GM19099 (cell line): ENCODE measurements around the gene PROSER3.

Experiments used
- POLR2A ChIP-seq: IDR thresholded peaks from 3 replicates; pipeline ENCODE4 v1.6.1; 2011; ENCODE audit warnings: low read depth; ENCODE audit not compliant: insufficient read length; ENCODE audit errors: extremely low read depth

The PROSER3 gene

GRCh38 chr19:35740423-35741202 lies 17.4 kb upstream of the PROSER3 start:
- peak; percentile 68 for TF ChIP-seq POLR2A

GRCh38 chr19:35741203-35741515 lies 16.8 kb upstream of the PROSER3 start:
- no peak for TF ChIP-seq POLR2A

GRCh38 chr19:35742121-35742724 lies 15.8 kb upstream of the PROSER3 start, which contains the start of gene IGFLR1:
Gene IGFLR1, minus strand, starts transcription at chr19:35742452. Its CDS starts 1,272 bp downstream, at chr19:35741180.
- TF ChIP-seq POLR2A: peak; percentile 74

GRCh38 chr19:35743640-35744429 lies 14.1 kb upstream of the PROSER3 start:
- TF ChIP-seq POLR2A: no peak

- peak; percentile 70 for TF ChIP-seq POLR2A
Measured at GRCh38 chr19:35744430-35745327, 13.3 kb upstream of the PROSER3 start.

GRCh38 chr19:35745328-35746086 lies 12.5 kb upstream of the PROSER3 start, which contains the start of the genes PSENEN and U2AF1L4:
Gene PSENEN, plus strand, starts transcription at chr19:35745651. Its CDS starts 280 bp downstream, at chr19:35745931.
Gene U2AF1L4, minus strand, starts transcription at chr19:35745418. Its CDS starts 27 bp downstream, at chr19:35745391.
- TF ChIP-seq POLR2A: peak; percentile 65

- no peak for TF ChIP-seq POLR2A
Measured at GRCh38 chr19:35746087-35746462, 11.9 kb upstream of the PROSER3 start.

GRCh38 chr19:35746531-35746930 lies 11.4 kb upstream of the PROSER3 start:
- TF ChIP-seq POLR2A: no peak

- peak; percentile 68 for TF ChIP-seq POLR2A
Measured at GRCh38 chr19:35748106-35749020, 9.6 kb upstream of the PROSER3 start, which contains the start of gene LIN37. Gene LIN37, plus strand, starts transcription at chr19:35748576. Its CDS starts 149 bp downstream, at chr19:35748725.

GRCh38 chr19:35750167-35750566 lies 7.8 kb upstream of the PROSER3 start:
- TF ChIP-seq POLR2A: no peak

- TF ChIP-seq POLR2A: no peak
Measured at GRCh38 chr19:35751839-35752745, 5.9 kb upstream of the PROSER3 start.

GRCh38 chr19:35752746-35753350 lies 5.1 kb upstream of the PROSER3 start:
- no peak for TF ChIP-seq POLR2A
